ENCODE measurements around the gene CBFA2T2.

- TF ChIP-seq PKNOX1 (IDR thresholded peaks at IDR 0.05), result no peak
- TF ChIP-seq NR2C1 (IDR thresholded peaks at IDR 0.05), result no peak
- no peak for TF ChIP-seq TAF1 (IDR thresholded peaks at IDR 0.05; ENCODE audit: borderline replicate concordance, low read depth, low read length)
- TF ChIP-seq STAT3 (IDR thresholded peaks at IDR 0.05; ENCODE audit: low read depth, low read length), result no peak
- no peak for TF ChIP-seq PBX3 (IDR thresholded peaks at IDR 0.05; ENCODE audit: insufficient replicate concordance, low read depth, low read length)
- no peak for TF ChIP-seq YY1 (IDR thresholded peaks at IDR 0.05; ENCODE audit: low read depth, low read length)
- no peak for TF ChIP-seq POLR2A (IDR thresholded peaks at IDR 0.05; ENCODE audit: low read depth, low read length)
- TF ChIP-seq BCL11A (IDR thresholded peaks at IDR 0.05; ENCODE audit: low read depth, low read length), result no peak
- no peak for TF ChIP-seq CTCF (IDR thresholded peaks at IDR 0.05 in 2 of 3, conservative IDR thresholded peaks at IDR 0.05 in 1 of 3; ENCODE audit: control insufficient read depth in 2 of 3, extremely low read depth in 1 of 3, insufficient read depth in 1 of 3, low read depth in 3 of 3, low read length in 3 of 3)
Measured at GRCh38 chr20:33601861-33602260, 112.0 kb downstream of the CBFA2T2 start.
